Measurements from ENCODE around the gene KRTAP10-2.

- TF ChIP-seq CTCF (IDR thresholded peaks at IDR 0.05) (no peak), POLR2AphosphoS5 (IDR thresholded peaks at IDR 0.05) (no peak), POLR2A (IDR thresholded peaks at IDR 0.05) (no peak)
These were observed 24.7 kb upstream of the KRTAP10-2 start for GRCh38 chr21:44576025-44576420.

All from breast epithelium (tissue), 3 donors.